Activated naive CD8-positive, alpha-beta T cell treated with anti-CD3 and anti-CD28 coated beads, Interleukin-2, amount 10 ng/mL, durations not matched to agents 7 days and 5 days (primary cell): Measurements from ENCODE around the gene COL18A1. TPM values are rescaled to one million over a fixed set of nuclear protein-coding genes. Genes with fewer than 3 reads are reported as not detected.

ENCODE experiments used
- ATAC-seq: fragments of 150-1000 bp; cut with Tn5 transposase; one replicate; pipeline ENCODE4 v1.10.0; 2021; ENCODE audit warnings: low read depth, moderate library complexity
- POLR2A ChIA-PET: fragments of 350-600 bp; sonication (Branson Sonifier 250); formaldehyde crosslinking; loops from one replicate; lab custom pipeline; 2021; ENCODE audit warnings: antibody characterized with exemption; lab: Charles Lee
- DNase-seq: peaks from one replicate; pipeline ENCODE4 v3.0.0; 2021
- H3K27ac Mint-ChIP-seq: one replicate; pipeline ENCODE4 v1.8.0; 2022; ENCODE audit warnings: mild to moderate bottlenecking, mixed read lengths
- H3K27me3 Mint-ChIP-seq: one replicate; pipeline ENCODE4 v1.8.0; 2022; ENCODE audit warnings: mild to moderate bottlenecking, moderate library complexity, mixed read lengths
- H3K36me3 Mint-ChIP-seq: one replicate; pipeline ENCODE4 v1.8.0; 2021; ENCODE audit warnings: mild to moderate bottlenecking, mixed read lengths
- H3K4me1 Mint-ChIP-seq: one replicate; pipeline ENCODE4 v1.8.0; 2021; ENCODE audit warnings: mixed read lengths
- H3K4me3 Mint-ChIP-seq: one replicate; pipeline ENCODE4 v1.8.0; 2022; ENCODE audit warnings: mild to moderate bottlenecking, moderate library complexity, mixed read lengths
- H3K9me3 Mint-ChIP-seq: one replicate; pipeline ENCODE4 v1.8.0; 2021; ENCODE audit warnings: mixed read lengths
- total RNA-seq, 2 experiments: library from RNA; stranded (reverse); gene quantifications; one replicate each; pipeline ENCODE4 v1.2.3, GENCODE V29; 2021

COL18A1 gene
- total RNA-seq, 2 experiments from 2014 or later: 12.5 to 12.8 TPM

DNA sequence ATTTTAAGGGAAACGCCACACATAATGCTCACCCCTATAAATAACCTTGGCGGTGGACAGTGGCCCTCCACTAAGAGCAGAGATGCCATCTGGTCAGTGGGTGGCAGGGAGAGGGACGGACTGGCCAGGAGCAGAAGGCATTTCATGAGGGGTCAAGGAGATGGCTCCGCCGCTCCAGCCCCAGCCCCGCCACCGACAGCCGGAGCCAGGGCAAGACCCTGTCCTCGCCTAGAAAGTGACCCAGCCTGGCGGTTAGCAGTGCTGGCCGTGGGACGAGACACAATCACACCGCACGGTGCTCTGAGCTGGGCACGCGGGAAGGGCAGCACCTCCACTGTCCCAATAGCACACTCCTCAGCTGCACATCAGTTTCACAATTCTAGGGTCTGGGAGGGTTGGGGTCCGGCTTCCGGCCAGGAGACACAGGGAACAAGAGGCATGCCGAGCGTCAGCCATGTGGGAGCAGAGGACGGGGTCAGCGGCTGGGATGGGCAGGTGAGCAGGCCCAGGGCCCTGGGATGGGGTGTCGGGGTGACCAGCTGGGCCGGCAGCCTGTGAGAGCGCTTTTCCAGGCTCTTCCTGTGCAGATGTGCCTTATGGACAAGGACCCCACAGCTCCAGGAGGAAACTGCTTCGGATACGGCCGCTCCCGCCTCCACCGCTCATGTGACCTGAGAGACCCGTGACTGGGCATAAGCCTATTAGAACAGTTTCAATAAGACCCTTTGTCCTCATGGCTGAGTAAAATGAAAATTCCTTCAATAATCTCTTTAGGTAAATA is 131.5 kb downstream of the COL18A1 start:
- POLR2A ChIA-PET: no interaction called here
- no peak overlapping the region for H3K27ac Mint-ChIP-seq

DNA sequence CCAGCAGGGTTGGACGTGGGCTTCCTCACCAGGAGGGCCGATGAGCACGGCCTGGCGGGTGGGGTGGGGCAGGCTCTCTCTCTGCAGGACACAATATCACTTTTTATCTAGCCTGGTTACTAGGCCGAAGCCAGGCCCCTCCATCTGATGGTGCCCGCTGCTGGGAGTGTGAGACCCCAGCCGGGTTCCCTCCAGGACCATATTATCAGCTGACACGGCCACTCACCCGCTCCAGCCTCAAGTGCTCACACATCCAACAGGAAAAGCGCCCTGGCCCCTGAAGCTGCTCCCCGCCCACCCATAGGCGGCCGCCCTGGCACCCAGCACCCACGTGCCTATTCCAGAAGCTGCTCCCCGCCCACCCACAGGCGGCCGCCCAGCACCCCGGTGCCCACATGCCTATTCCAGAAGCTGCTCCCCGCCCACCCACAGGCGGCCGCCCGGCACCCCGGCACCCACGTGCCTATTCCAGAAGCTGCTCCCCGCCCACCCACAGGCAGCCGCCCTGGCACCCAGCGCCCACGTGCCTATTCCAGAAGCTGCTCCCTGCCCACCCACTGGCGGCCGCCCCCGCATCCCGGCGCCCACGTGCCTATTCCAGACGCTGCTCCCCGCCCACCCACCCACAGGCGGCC is 132.3 kb downstream of the COL18A1 start:
- peaks cover 1% of the 10 kb centered on the region for H3K36me3 Mint-ChIP-seq
- ATAC-seq: no peak
- H3K4me1 Mint-ChIP-seq: peaks cover 18% of the 10 kb centered on the region
- H3K4me3 Mint-ChIP-seq: no peak overlapping the region
- H3K9me3 Mint-ChIP-seq: no peaks in the 10 kb centered on the region
- POLR2A ChIA-PET: no interaction called here
- peak; percentile 15 for DNase-seq
- no peak overlapping the region for H3K27ac Mint-ChIP-seq
- no peaks in the 10 kb centered on the region for H3K27me3 Mint-ChIP-seq

More for the DNA sequence above, 131.5 kb downstream of the COL18A1 start:
- DNase-seq: peak; percentile 13
- Mint-ChIP-seq H3K4me1 (peaks cover 18% of the 10 kb centered on the region), H3K4me3 (no peak overlapping the region), H3K9me3 (no peaks in the 10 kb centered on the region), H3K36me3 (peaks cover 3% of the 10 kb centered on the region), H3K27me3 (no peaks in the 10 kb centered on the region)
- no peak for ATAC-seq

DNA sequence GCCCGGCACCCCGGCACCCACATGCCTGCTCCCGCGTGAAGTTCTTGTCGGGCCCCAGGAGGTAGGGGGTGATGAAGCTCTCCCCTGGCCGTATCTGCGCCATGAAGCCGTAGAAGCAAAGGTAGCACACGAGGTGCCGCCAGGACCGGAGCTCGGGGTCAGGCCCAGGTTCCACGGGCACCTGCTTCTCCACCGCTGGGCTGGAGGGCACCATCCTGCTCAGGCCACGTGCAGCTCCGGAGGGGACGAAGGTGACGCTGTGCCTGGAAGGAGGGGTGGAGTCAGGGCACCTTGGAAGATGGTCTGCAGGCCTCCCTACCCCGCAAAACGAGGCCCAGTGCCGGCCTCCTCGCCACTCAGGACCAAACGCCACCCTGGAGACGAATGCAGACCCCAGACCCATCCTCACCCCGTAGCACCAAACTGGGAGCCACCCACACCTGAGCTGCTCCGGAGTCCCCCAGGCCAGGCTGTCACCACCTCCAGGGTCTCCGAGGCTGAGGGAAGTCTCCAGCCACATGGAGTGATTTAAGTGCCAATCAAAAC is 132.9 kb downstream of the COL18A1 start:
- Mint-ChIP-seq H3K9me3 (no peaks in the 10 kb centered on the region), H3K36me3 (peaks cover 1% of the 10 kb centered on the region), H3K27me3 (no peaks in the 10 kb centered on the region), H3K27ac (no peak overlapping the region), H3K4me3 (no peak overlapping the region), H3K4me1 (peaks cover 14% of the 10 kb centered on the region)
- POLR2A ChIA-PET: no interaction called here
- DNase-seq (peak; percentile 18), ATAC-seq (no peak)

DNA sequence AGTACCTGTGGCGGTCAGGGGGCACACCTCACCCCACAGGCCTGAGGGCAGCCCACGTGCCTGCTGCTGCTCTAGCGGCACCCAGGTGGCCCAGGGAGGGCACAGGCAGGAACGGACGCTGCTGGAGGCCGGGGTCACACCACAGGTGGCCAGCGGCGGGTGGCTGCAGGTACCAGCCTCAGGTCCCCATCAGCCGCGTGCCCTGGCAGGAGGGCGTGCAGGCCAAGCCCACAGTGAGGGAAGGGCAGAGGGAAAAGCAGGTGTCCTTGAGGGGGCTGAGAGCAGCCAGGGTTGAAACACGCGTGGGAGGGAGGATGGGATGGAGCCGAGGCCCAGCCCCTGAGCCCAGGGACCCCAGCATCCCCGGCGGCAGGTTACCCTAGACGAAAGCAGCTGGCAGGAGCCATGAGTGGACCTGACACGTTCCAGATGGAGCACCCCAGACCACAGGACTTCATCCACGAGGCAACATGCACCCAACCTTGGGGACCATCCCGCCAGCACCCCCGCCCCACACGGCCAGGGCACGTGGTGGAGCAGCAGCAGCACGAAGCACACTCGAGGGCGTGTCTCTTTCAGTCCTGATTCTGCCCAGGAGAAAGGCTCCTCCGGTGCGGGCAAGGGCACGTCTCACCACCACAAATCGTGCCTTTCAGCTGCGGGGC is 133.5 kb downstream of the COL18A1 start:
- Mint-ChIP-seq H3K4me1 (peaks cover 10% of the 10 kb centered on the region), H3K4me3 (no peak overlapping the region), H3K27me3 (no peaks in the 10 kb centered on the region), H3K9me3 (no peaks in the 10 kb centered on the region), H3K36me3 (peaks cover 1% of the 10 kb centered on the region), H3K27ac (no peak overlapping the region)
- peak; percentile 27 for DNase-seq
- POLR2A ChIA-PET: no interaction called here
- no peak for ATAC-seq

DNA sequence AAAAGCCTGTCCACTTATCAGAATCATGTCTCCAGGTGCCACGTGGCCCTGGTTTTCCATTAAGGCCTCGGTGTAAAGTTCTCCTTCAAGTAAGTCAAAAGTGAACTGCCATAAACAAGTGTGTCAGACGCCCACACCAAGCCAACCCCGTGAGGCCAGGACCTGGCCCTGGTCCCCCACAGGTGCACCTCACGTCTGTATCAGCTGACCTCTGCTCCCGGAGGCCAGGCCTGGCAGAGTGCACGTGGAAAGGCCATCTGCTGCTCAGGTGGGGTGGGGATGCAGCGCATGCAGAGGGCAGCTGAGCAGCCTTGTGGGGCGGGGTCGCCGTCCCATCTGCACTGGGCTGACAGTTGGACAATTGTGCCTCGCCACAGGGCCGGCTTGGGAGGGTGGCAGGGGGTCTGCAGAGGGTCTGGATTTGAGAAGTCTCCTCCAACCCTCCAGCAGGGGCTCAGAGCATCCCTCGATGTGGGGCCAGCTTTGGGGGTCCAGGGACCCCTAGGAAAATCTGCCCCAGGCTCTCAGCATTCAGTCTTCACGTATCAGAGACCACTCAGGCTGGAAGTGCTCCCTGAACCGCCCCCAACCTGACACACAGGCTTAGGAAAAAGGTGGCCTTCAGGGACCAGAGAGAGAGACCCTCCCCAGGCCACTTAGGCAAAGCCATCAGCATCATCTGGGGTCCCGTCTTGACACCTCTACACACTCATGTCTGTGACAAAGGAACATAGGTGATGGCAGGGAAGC is 134.3 kb downstream of the COL18A1 start:
- Mint-ChIP-seq H3K27ac (no peak overlapping the region), H3K27me3 (no peaks in the 10 kb centered on the region), H3K9me3 (no peaks in the 10 kb centered on the region), H3K36me3 (peaks cover 1% of the 10 kb centered on the region), H3K4me3 (no peak overlapping the region), H3K4me1 (peaks cover 10% of the 10 kb centered on the region)
- DNase-seq (peak; percentile 22), ATAC-seq (no peak)
- POLR2A ChIA-PET: no interaction called here

DNA sequence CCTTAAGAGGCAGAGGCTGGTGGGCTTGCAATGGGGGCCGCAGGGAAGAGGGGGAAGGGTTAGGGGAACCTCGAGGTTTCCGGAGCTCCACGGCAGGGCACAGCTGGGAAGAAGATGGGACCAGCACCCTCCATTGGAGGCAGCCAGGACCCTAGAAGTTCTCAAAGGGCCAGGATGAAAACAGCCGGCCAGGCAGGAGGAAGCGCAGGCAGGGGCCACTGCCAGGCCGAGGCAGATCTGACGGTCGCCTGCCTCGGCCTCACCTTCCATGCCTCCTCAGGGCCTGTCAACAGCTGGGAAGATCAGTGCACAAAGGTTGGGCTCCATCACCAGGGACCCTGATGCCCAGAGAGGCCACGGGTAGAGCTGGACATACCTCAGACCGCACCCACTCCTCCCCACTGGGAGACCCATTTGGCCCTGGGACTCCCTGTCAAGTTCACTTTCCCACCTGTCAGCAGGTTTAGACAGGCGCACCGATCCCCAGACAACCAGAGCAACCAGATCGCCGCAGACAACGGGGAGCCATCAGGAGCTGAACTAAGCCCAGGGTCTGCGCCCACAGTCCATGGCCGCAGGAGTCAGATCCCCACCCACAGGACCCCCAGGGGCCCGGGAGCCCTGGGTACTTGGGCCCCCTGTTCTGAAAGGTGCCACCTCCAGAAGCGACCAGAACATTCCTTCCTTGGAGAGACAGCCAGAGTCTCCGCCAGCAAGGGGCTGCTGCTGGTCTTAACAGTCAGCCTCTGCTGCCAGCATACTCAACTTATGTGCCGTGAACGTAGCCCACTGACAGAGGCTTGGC is 135.0 kb downstream of the COL18A1 start:
- peak overlapping the region; percentile 73 for H3K4me3 Mint-ChIP-seq
- H3K9me3 Mint-ChIP-seq: no peaks in the 10 kb centered on the region
- H3K4me1 Mint-ChIP-seq: peaks cover 10% of the 10 kb centered on the region
- H3K36me3 Mint-ChIP-seq: peaks cover 1% of the 10 kb centered on the region
- DNase-seq (peak; percentile 25), ATAC-seq (no peak)
- no peaks in the 10 kb centered on the region for H3K27me3 Mint-ChIP-seq
- H3K27ac Mint-ChIP-seq: no peak overlapping the region
- POLR2A ChIA-PET: interaction anchor here (1.6 to 1.9 kb wide), 2 partner anchors 8 to 57 kb away, joined by 4 to 6 read pairs; no protein-coding TSS in a partner anchor

DNA sequence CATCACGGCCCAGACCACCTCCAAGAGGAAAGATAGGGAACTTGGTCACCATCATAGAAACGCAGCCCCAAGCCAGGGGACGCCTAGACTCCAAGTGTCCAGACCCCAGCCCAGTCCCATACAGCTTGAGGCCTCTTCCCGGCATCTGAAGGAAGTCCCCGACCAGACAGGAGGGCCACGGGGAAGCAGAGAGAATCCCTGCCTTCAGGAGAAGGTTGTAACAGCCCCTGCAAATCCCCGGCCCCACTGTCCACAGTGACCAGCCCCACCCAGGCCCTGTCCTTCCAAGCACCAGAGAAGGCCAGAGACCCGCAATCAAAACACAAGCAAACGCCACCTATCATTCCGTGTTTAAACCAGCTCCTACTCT is 135.6 kb downstream of the COL18A1 start:
- Mint-ChIP-seq H3K4me3 (peak overlapping the region; percentile 73), H3K27ac (no peak overlapping the region), H3K9me3 (no peaks in the 10 kb centered on the region), H3K27me3 (no peaks in the 10 kb centered on the region), H3K4me1 (peaks cover 10% of the 10 kb centered on the region), H3K36me3 (no peaks in the 10 kb centered on the region)
- POLR2A ChIA-PET: interaction anchor here (1.6 to 1.9 kb wide), 2 partner anchors 8 to 57 kb away, joined by 4 to 6 read pairs; no protein-coding TSS in a partner anchor
- ATAC-seq (no peak), DNase-seq (no peak)

DNA sequence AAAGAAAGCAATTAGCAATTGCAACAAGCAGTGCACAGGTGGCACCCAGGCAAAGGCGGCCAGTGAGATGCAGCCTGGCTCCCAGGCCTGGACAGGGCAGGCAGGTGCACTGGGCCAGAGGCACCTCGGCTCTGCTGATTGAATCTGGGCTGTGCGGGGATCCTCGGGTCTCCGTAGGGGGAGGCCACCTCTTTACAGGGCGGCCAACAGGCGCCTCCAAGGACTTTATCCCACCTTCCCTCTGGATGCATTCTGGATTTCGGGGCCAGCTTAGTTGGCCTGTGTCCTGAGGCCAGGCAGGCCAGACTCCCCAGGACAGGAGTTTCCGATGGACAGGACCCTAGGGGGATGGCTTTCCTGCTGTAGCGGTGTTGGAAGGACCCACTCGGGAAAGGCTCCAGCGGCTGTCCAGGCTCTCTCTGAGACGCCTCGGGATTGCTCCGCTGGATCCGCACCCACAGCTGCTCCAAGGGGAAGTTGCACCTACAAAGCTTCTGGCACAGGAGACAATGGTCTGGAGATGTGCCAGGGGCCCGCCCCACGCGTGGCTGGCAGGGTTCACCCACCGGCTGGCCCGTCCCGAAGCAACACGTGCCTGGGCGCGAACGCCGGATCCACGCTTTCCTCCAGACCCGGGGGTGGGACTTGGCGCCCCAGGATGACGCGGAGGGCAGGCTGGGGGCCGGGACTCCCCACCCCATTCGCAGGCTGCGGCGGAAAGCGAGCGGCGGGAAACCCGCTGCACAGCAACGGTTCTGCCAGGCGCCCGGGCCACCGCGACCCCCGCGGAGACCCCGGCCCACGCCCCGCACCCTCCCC is 136.5 kb downstream of the COL18A1 start:
- Mint-ChIP-seq H3K4me1 (peaks cover 10% of the 10 kb centered on the region), H3K9me3 (no peaks in the 10 kb centered on the region), H3K36me3 (no peaks in the 10 kb centered on the region), H3K27me3 (no peaks in the 10 kb centered on the region), H3K4me3 (peak overlapping the region; percentile 73), H3K27ac (peak overlapping the region; percentile 56)
- DNase-seq (peak; percentile 84), ATAC-seq (peak; percentile 81)
- POLR2A ChIA-PET: interaction anchor here (0.9 to 1.9 kb wide), 3 partner anchors 9 to 58 kb away, joined by 3 to 6 read pairs (median 4); no protein-coding TSS in a partner anchor

DNA sequence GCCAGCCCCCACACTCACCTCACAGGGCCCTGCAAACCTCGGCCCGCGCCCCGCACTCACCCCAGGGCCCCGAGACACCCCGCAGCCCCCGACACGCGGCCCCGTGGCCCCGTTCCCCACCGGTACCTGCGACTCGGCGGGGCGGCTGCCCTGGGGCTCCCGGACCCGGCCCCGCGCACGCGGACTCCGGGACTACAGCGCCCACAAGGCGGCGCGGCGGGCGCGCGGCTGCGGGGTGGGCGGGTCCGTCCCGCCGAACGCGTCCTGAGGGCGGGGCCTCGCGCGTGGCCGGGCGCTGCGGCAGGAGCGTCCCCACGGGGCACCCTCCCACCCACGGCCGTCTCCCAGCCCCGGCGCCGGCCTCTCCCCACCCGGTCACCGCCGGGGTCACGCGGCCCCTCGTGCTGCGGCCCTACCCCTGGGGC is 137.3 kb downstream of the COL18A1 start, which contains the start of gene SLC19A1:
TSS of gene SLC19A1 (minus strand) at position 199 of the 425 bp plus-strand sequence. CDS start 4,481 bp downstream, outside the sequence.
- H3K27me3 Mint-ChIP-seq: no peaks in the 10 kb centered on the region
- POLR2A ChIA-PET: interaction anchor here (0.7 to 1.1 kb wide), 2 partner anchors 9 to 10 kb away, joined by 4 read pairs; no protein-coding TSS in a partner anchor
- H3K4me1 Mint-ChIP-seq: peaks cover 10% of the 10 kb centered on the region
- peak within 1 kb of the TSS; percentile 65 for H3K27ac Mint-ChIP-seq
- no peaks in the 10 kb centered on the region for H3K36me3 Mint-ChIP-seq
- ATAC-seq (peak; percentile 81), DNase-seq (peak; percentile 91)
- H3K9me3 Mint-ChIP-seq: no peaks in the 10 kb centered on the region
- peak within 1 kb of the TSS; percentile 73 for H3K4me3 Mint-ChIP-seq

DNA sequence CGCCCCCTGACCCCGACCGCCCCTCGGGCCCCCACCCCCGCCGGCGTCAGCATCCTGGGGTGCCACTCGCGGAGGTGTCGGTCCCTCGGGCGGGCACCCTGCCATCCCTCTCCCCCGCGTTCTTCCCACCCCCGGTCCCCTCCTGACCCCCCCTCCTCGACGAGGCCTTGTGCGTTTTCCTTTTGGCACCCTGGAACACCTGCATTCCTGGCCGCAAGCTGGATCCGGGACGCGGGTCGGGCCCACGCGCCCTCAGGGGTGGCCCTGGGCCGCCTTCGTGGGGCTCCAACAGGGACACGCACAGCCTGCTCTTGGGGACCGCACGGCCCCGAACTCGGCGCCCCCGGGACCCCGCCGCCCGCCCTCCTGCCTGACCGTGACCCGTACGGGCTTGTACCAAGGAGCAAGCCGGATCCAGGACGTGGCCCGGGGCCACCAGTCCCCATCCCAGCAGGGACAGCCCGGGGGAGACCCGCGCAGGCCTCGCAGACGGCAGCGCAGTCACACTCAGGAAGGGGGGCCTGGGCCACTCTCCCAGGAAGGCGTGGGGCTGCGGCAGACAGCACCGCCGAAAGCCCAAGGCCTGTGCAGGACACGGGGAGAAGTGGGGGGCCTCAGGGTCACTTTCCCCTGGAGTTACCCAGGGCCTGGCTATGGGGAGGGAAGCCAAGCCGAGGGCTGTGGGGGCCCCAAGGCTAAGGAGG is 137.9 kb downstream of the COL18A1 start:
- peak overlapping the region; percentile 65 for H3K27ac Mint-ChIP-seq
- H3K4me1 Mint-ChIP-seq: peaks cover 10% of the 10 kb centered on the region
- POLR2A ChIA-PET: interaction anchor here (0.5 to 1.1 kb wide), 3 partner anchors 9 to 58 kb away, joined by 4 read pairs; no protein-coding TSS in a partner anchor
- no peak for ATAC-seq
- DNase-seq: peak; percentile 49
- H3K36me3 Mint-ChIP-seq: no peaks in the 10 kb centered on the region
- no peaks in the 10 kb centered on the region for H3K27me3 Mint-ChIP-seq
- H3K4me3 Mint-ChIP-seq: peak overlapping the region; percentile 52
- no peaks in the 10 kb centered on the region for H3K9me3 Mint-ChIP-seq

DNA sequence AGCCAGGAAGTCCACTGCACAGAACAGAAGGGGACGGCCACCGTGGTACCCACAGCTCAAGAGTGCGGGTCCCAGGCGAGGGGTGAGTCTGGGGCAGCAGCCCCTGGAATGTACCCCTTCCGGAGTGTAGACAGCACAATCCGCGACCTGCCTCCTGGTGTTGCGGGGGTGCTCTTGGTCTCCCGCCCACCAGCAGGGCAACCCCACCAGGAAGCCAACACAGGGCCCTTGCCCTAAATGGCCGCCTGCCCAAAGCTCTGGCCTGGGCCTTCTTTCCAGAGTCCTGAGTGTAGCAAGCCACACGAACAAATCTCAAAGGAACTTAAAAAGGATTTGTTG is 138.4 kb downstream of the COL18A1 start:
- Mint-ChIP-seq H3K9me3 (no peaks in the 10 kb centered on the region), H3K27ac (peak overlapping the region; percentile 30), H3K4me1 (peaks cover 10% of the 10 kb centered on the region), H3K4me3 (peak overlapping the region; percentile 52), H3K36me3 (no peaks in the 10 kb centered on the region), H3K27me3 (no peaks in the 10 kb centered on the region)
- DNase-seq (no peak), ATAC-seq (no peak)
- POLR2A ChIA-PET: interaction anchor here (0.5 to 1.1 kb wide), 3 partner anchors 8 to 59 kb away, joined by 4 read pairs; no protein-coding TSS in a partner anchor
